Natural killer cell (primary cell): Measurements from ENCODE around the gene MTR. TPM values are rescaled to one million over a fixed set of nuclear protein-coding genes. Genes with fewer than 3 reads are reported as not detected.

Experiments used
- ATAC-seq, 3 donors: fragments of 150-1000 bp in 2 of 3; fragments of 200-7000 bp in 1 of 3; cut with Tn5 transposase; 1 replicate in 1 of 3; 2 replicates in 2 of 3; pipeline ENCODE4 v1.10.0; 2021; ENCODE audit warnings: mild to moderate bottlenecking in 2 of 3, moderate library complexity in 2 of 3
- DNase-seq, 2 donors: peaks; one replicate each; pipeline versions ENCODE4 v3.0.0 to v3.0.0-alpha.2; 2013 to 2021; ENCODE audit warnings: mixed read lengths in 1 of 2
- H3K27ac ChIP-seq: one replicate; pipeline ENCODE4 v1.5.1; 2013; ENCODE audit warnings: mild to moderate bottlenecking, low read length
- H3K27me3 ChIP-seq: one replicate; pipeline ENCODE4 v1.6.1; 2013; ENCODE audit warnings: low read length; ENCODE audit not compliant: control insufficient read depth, insufficient read depth
- H3K36me3 ChIP-seq: one replicate; pipeline ENCODE4 v1.6.1; 2013; ENCODE audit warnings: low read length; ENCODE audit not compliant: control insufficient read depth, insufficient read depth
- H3K4me1 ChIP-seq: one replicate; pipeline ENCODE4 v1.6.1; 2013; ENCODE audit warnings: low read length; ENCODE audit not compliant: control insufficient read depth, insufficient read depth
- H3K4me3 ChIP-seq: one replicate; pipeline ENCODE4 v1.5.1; 2013; ENCODE audit warnings: low read length
- H3K9me3 ChIP-seq: one replicate; pipeline ENCODE4 v1.6.1; 2013; ENCODE audit warnings: low read length; ENCODE audit not compliant: control insufficient read depth, insufficient read depth
- H3K27ac Mint-ChIP-seq, 2 donors: one replicate each; pipeline ENCODE4 v1.8.0; 2022; ENCODE audit warnings: mild to moderate bottlenecking in 2 of 2, mixed read lengths in 2 of 2, moderate library complexity in 1 of 2
- H3K27me3 Mint-ChIP-seq, 2 donors: one replicate each; pipeline ENCODE4 v1.8.0; 2022; ENCODE audit warnings: low read depth in 2 of 2, mixed read lengths in 2 of 2
- H3K36me3 Mint-ChIP-seq: one replicate; pipeline ENCODE4 v1.8.0; 2022; ENCODE audit warnings: mixed read lengths
- H3K4me1 Mint-ChIP-seq, 2 donors: one replicate each; pipeline ENCODE4 v1.8.0; 2022; ENCODE audit warnings: mixed read lengths in 2 of 2
- H3K4me3 Mint-ChIP-seq: one replicate; pipeline ENCODE4 v1.8.0; 2022; ENCODE audit warnings: mild to moderate bottlenecking, moderate library complexity, mixed read lengths
- H3K9me3 Mint-ChIP-seq, 2 donors: one replicate each; pipeline ENCODE4 v1.8.0; 2022; ENCODE audit warnings: mixed read lengths in 2 of 2
- WGBS: methylation state at CpG from one replicate; pipeline ENCODE4 v1.1.7; 2013; ENCODE audit warnings: missing lambda C conversion rate; ENCODE audit not compliant: insufficient coverage; 5-methylcytosine and 5-hydroxymethylcytosine counted together
- intact Hi-C: fragments of 100-400 bp; cut with micrococcal nuclease; formaldehyde crosslinking; loops from one replicate; pipeline ENCODE4 v1.14.2; 2022
- total RNA-seq, 4 donors: library from RNA; stranded (reverse); fragments of 120-200 nt in 1 of 4; gene quantifications; one replicate each; pipeline versions ENCODE4 v1.2.3 to v1.2.4, GENCODE V29; 2013 to 2022
- TF ChIP-seq, protein P1 (sequence below): fragments of 200-600 bp; IDR thresholded peaks from one replicate; pipeline ENCODE4 v1.8.0; 2022; ENCODE audit warnings: antibody characterized with exemption

The MTR gene
- total RNA-seq, 3 donors from 2014 or later (not counting 1 experiment from before 2014, with no cell fraction given): 28.4 to 41.1 (median 38.4) TPM

DNA sequence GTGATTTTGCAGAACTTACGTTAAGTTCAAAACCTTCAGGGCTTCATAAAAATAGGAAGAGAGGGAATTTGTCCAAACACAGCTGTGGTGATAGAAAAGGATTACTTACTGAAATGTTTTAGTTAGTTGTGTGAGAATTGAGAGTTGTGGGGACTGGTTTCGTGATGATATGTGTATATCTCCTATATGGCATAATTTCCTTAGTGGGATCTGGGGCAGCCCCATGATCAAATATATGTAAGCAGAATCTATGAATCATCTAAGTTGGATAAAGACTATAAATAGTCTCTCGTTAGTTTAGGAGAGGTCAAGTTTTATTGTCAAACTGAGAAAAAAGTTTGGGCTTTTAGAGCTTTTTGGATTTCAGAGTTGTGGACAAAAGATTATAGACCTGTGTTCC, 14.9 kb downstream of the MTR start:
- TF ChIP-seq, protein P1, sequence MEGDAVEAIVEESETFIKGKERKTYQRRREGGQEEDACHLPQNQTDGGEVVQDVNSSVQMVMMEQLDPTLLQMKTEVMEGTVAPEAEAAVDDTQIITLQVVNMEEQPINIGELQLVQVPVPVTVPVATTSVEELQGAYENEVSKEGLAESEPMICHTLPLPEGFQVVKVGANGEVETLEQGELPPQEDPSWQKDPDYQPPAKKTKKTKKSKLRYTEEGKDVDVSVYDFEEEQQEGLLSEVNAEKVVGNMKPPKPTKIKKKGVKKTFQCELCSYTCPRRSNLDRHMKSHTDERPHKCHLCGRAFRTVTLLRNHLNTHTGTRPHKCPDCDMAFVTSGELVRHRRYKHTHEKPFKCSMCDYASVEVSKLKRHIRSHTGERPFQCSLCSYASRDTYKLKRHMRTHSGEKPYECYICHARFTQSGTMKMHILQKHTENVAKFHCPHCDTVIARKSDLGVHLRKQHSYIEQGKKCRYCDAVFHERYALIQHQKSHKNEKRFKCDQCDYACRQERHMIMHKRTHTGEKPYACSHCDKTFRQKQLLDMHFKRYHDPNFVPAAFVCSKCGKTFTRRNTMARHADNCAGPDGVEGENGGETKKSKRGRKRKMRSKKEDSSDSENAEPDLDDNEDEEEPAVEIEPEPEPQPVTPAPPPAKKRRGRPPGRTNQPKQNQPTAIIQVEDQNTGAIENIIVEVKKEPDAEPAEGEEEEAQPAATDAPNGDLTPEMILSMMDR: no peak
- Histone ChIP-seq H3K9me3 (no peaks in the 10 kb centered on the region), H3K27ac (no peak overlapping the region), H3K27me3 (no peaks in the 10 kb centered on the region), H3K36me3 (peaks cover 67% of the 10 kb centered on the region), H3K4me3 (no peak overlapping the region), H3K4me1 (no peaks in the 10 kb centered on the region)
- WGBS: 82% methylated on average over 3 of the region's 3 CpGs
- Mint-ChIP-seq H3K4me3 (no peak overlapping the region), H3K36me3 (peaks cover 30% of the 10 kb centered on the region), H3K27ac (no peak overlapping the region), H3K4me1 (peaks cover 4% of the 10 kb centered on the region in 2 donors), H3K9me3 (no peaks in the 10 kb centered on the region), H3K27me3 (no peaks in the 10 kb centered on the region)
- intact Hi-C loops: no loop called here
- no peak for DNase-seq
- ATAC-seq: no peak

DNA sequence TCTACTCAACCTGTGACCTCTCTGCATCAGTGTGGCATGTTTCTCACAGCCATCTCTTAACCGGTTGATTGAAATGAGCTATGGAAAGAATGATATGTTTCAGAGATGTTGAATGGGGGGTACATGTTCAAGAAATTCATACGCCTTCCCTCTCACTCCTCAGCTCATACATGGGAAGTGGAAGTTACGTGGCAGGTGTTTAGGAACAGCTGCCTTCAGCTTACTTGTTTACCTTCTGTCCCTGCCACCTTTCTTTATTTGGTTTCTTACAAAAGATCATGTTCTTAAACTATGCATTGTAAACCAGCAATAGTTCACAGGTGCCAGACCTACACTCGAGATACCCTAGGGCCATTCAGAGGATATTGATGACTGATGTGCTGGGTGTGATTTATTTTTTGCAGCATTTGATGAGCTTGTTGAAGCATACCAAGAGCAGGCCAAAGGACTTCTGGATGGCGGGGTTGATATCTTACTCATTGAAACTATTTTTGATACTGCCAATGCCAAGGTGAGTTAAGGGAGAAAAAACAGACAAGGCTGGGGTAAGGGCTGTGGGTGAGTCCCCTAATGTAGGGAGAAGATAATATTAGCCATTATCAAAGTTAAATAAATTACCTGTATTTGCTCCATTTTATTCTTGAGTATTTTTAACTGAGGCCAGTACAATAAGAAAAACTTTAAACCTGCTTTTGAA, 17.4 kb downstream of the MTR start:
- Histone ChIP-seq H3K27ac (no peak overlapping the region), H3K4me3 (no peak overlapping the region), H3K36me3 (peaks cover 82% of the 10 kb centered on the region), H3K27me3 (no peaks in the 10 kb centered on the region), H3K9me3 (no peaks in the 10 kb centered on the region), H3K4me1 (no peaks in the 10 kb centered on the region)
- no peaks in the 10 kb centered on the region for H3K4me1 Mint-ChIP-seq
- ATAC-seq (no peak), DNase-seq (no peak)
- no peak overlapping the region for H3K27ac Mint-ChIP-seq
- H3K4me3 Mint-ChIP-seq: no peak overlapping the region
- intact Hi-C loops: no loop called here
- H3K9me3 Mint-ChIP-seq: no peaks in the 10 kb centered on the region
- H3K27me3 Mint-ChIP-seq: no peaks in the 10 kb centered on the region
- H3K36me3 Mint-ChIP-seq: peaks cover 44% of the 10 kb centered on the region
- WGBS: 99% methylated on average over 4 of the region's 5 CpGs
- TF ChIP-seq, protein P1: no peak

DNA sequence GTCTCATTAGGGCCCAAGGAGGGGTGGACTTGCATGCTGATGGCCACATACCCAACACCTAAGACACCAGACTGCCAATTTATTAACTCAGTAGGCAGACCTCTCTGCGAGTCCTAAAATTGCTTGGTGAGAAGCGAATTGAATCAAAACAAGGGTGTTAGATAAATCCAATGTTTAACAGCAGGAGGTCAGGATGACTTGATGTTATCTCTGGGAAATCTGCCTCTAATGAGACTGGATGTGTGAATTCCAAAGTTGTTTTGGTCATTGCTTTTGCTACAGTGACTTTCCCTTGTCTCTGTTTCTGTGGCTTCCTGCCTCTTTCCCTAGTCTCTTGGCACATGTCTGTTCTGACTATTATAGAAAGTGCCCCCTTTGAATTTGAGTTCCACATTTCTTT, 20.8 kb downstream of the MTR start:
- intact Hi-C loops: no loop called here
- peaks cover 16% of the 10 kb centered on the region for H3K36me3 Mint-ChIP-seq

More for the DNA sequence above, 20.8 kb downstream of the MTR start:
- Mint-ChIP-seq H3K4me3 (no peak overlapping the region), H3K27me3 (no peaks in the 10 kb centered on the region), H3K27ac (no peak overlapping the region), H3K9me3 (no peaks in the 10 kb centered on the region), H3K4me1 (no peaks in the 10 kb centered on the region)
- DNase-seq: no peak
- TF ChIP-seq, protein P1: no peak
- no peak overlapping the region for H3K27ac ChIP-seq
- no peak overlapping the region for H3K4me3 ChIP-seq
- no peak for ATAC-seq
- H3K9me3 ChIP-seq: no peaks in the 10 kb centered on the region
- WGBS: 93% methylated on average over 2 of the region's 2 CpGs
- no peaks in the 10 kb centered on the region for H3K4me1 ChIP-seq
- no peaks in the 10 kb centered on the region for H3K27me3 ChIP-seq
- H3K36me3 ChIP-seq: peaks cover 72% of the 10 kb centered on the region
